Fibroblast of pulmonary artery (primary cell): ENCODE results near the gene IL32.

Experiments
- DNase-seq: peaks from one replicate; pipeline ENCODE4 v3.0.0-alpha.2; 2010; ENCODE audit warnings: low read depth
- H3K4me3 ChIP-seq: replicated peaks from 2 replicates; pipeline ENCODE4 v1.5.1; 2011; ENCODE audit warnings: low read depth, mild to moderate bottlenecking, control low read depth, low read length, moderate library complexity
- TF ChIP-seq, protein P1 (sequence below): IDR thresholded peaks from 2 replicates; pipeline ENCODE4 v1.5.1; 2011; ENCODE audit warnings: mild to moderate bottlenecking, control low read depth, low read length, inconsistent platforms; ENCODE audit errors: missing control alignments

IL32 gene

DNA sequence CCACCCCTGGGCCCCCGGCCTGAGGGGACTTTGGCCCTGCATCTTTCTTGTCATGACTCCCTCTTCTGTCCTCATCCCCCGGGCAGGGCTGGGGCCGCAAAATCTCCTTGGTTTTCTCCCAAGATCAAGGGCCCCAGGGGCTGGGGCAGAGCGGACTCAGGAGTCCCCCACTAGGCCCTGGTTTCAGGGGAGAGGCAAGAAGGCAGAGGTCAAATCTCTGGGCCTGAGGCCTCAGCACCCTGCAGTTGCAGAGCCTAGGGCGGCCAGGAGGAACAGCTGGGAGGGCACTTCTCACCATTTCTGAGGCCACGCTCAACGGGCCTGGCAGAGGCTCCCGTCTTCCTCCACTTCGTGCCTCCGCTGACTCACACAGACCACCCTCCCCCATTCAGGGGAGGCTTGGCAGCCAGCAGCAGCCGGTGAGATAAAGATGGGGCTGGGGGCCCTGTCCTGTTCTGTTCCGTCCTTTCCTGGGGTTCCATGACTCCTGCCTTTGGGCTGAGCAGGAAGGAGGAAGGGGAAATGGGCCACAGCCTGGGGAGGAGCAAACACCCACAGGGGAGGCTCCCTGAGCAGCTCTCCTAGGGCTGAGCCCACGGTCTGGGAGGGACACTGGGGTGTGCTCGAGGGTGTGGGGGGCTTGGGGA is 21.3 kb downstream of the IL32 start:
- DNase-seq = no peak
- TF ChIP-seq, protein P1, sequence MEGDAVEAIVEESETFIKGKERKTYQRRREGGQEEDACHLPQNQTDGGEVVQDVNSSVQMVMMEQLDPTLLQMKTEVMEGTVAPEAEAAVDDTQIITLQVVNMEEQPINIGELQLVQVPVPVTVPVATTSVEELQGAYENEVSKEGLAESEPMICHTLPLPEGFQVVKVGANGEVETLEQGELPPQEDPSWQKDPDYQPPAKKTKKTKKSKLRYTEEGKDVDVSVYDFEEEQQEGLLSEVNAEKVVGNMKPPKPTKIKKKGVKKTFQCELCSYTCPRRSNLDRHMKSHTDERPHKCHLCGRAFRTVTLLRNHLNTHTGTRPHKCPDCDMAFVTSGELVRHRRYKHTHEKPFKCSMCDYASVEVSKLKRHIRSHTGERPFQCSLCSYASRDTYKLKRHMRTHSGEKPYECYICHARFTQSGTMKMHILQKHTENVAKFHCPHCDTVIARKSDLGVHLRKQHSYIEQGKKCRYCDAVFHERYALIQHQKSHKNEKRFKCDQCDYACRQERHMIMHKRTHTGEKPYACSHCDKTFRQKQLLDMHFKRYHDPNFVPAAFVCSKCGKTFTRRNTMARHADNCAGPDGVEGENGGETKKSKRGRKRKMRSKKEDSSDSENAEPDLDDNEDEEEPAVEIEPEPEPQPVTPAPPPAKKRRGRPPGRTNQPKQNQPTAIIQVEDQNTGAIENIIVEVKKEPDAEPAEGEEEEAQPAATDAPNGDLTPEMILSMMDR = no peak
- H3K4me3 ChIP-seq = no peak overlapping the region

DNA sequence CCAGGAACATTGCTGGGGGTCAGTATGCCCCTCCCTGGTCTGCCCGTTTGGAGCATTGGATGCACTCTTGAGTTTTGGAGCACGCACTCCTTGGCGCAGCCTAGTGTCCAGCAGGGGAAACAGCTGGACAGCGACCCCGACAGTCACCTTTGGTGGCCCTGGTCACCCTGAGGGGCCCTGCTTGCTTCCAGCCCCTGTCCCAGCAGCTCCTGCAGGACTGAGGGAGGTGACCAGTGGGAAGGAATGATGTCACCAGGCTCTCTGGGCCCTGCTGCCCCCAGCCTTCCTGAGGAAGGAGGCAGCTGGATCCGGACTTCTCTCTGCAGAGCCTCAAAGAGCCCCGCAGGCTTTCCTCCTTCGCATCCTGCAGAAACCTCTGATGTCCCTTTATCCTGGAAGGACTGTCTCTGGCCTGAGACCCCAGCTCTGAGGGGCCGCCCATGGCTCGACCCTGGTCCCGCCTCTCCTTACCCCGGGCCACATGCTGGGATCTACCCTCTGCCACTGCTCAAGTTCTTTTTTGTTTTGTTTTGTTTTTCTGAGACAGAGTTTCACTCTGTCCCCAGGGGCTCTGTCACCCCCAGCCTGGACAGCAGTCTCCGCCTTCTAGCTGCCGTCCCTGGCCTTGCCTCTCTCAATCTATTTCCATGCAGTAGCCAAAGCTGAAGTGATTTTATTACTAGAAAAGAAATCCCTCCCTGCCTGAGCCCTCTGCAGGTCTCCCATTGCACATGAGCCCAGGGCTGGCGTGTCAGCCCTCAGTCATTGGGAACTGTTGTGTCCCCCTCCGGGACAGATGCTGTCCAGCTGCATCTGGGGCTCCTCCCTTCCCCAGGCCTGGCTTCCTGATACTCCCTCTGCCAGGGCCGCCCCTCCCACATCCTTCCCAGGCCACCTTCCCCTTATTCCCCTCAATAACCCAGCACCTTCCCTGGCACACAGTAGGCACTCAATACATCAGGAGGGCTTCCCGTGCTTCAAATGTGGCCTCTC is 22.1 kb downstream of the IL32 start:
- TF ChIP-seq, protein P1 = peak; percentile 37
- peak; percentile 22 for DNase-seq
- H3K4me3 ChIP-seq = no peak overlapping the region

DNA sequence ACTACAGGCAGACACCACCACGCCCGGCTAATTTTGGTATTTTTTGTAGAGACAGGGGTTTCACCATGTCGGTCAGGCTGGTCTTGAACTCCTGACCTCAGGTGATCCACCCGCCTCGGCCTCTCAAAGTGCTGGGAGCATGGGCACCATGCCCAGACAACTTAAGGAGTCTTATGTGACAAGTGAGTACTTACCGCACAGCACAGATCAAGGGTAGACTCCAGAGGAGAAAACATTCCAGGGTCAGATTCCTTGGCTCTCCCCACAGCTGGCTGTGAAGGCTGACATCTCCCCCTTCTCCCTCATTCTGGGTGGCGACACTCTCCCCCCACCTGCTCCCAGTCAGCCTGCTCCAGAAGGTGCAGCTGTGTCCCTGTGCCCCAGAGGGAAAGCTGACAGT is 23.0 kb downstream of the IL32 start:
- TF ChIP-seq, protein P1 = no peak
- no peak for DNase-seq
- no peak overlapping the region for H3K4me3 ChIP-seq

DNA sequence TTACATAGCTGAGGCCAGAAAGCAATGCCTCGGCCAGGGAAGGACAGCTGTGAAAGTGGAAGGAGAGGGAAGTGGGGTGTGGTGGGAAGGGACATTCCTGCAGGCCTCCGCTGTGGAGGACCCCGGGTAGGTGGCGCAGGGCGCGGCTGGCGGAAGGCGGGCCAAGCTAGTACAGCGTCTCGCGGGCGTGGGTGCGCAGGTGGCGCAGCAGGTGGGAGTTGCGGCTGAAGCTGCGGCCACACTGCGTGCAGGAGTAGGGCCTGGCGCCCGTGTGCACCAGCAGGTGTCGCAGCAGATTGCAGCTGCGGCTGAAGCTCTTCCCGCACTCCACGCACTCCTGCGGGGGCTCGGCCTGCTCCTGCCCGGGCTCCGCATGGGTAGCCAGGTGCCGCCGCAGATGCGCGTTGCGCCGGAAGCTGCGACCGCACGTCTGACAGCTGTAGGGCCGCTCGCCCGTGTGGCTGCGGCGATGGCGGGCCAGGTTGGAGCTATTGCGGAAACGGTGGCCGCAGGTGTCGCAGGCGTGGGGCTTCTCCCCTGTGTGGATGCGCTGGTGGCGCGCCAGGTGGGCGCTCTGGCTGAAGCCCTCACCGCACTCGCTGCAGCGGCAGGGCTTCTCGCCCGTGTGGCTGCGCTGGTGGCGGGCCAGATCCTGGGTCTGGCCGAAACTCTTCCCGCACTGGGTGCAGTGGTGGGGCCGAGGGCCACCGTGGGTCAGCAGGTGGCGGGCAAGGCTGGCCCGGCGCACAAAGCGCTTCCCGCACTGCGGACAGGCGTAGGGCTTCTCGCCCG is 23.7 kb downstream of the IL32 start:
- TF ChIP-seq, protein P1 = no peak
- no peak overlapping the region for H3K4me3 ChIP-seq
- DNase-seq = no peak

DNA sequence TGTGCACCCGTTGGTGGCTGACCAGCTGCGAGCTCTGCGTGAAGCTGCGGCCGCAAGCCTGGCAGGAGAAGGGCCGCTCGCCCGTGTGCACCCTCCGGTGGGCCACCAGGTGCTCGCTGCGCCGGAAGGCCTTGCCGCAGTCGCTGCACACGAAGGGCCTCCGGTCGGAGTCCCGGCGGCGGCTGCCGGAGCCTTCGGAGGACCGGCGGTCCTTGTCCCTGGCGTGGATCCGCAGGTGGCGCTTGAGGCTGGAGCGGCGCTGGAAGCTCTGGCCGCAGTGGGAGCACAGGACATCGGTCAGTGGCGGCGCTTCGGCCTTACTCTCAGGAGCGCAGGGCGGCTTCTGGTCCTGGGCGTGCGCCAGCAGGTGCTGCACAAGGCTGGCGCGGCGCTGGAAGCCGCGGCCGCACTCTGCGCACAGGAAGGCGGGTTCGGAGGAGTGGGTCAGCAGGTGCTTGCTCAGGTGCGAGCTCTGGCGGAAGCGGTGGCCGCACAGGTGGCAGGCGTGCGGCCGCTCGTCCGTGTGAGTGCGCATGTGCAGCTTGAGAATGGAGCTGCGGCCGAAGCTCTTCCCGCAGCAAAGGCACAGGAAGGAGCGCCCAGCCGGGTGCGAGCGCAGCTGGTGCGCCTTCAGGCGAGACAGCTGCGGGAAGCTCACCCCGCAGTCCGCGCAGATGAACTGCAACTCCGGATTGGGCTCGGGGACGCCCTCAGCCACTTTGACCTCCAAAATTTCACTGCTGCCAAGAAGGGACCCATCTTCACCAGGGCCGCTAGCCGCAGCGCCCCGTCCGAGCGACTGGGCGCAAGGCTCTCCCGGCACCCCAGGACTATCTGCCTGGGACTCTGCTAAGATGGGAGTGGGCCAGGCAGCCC is 24.5 kb downstream of the IL32 start:
- TF ChIP-seq, protein P1 = no peak
- H3K4me3 ChIP-seq = no peak overlapping the region
- no peak for DNase-seq

DNA sequence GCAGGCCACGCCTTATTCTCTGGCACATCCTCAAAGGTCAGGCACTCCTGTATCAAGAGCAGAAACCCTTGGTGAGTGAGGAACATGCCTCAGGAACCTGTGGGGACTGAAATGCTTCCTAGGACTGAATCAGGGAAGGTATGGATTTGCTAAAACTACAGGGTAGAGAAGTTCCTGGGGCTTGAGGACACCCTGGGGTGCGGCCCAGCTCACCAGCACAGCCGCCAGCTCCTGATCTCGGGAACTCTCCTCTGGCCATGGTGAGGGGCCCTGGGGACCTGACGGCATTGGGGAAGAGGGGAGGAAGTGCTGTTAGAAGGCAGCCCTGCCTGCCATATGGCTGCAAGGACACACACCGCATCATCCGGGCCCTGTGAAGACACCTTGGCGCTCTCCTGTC is 26.1 kb downstream of the IL32 start:
- TF ChIP-seq, protein P1 = no peak
- H3K4me3 ChIP-seq = no peak overlapping the region
- DNase-seq = no peak
